Gastroesophageal sphincter (tissue), 4 donors: ENCODE data around the gene RAB23. TPM values are rescaled to one million over a fixed set of nuclear protein-coding genes. Genes with fewer than 3 reads are reported as not detected.

ENCODE experiments used
- ATAC-seq: fragments of 150-250 bp; one replicate; pipeline ENCODE4 v1.9.1; 2016; ENCODE audit warnings: mild to moderate bottlenecking, moderate library complexity
- H3K27ac ChIP-seq, 4 donors: fragments of 200-600 bp; sonication (generic) in 3 of 4; 1 replicate in 3 of 4; 2 replicates in 1 of 4; pipeline ENCODE4 v1.5.1; 2016 to 2019
- H3K27me3 ChIP-seq: fragments of 200-600 bp; sonication (generic); one replicate; pipeline ENCODE4 v1.5.1; 2019
- H3K36me3 ChIP-seq, 2 donors: fragments of 200-600 bp; sonication (generic); one replicate each; pipeline ENCODE4 v1.5.1; 2019; ENCODE audit warnings: control low read depth in 1 of 2
- H3K4me1 ChIP-seq, 3 donors: fragments of 200-600 bp; sonication (generic); 1 replicate in 2 of 3; 2 replicates in 1 of 3; pipeline ENCODE4 v1.5.1; 2016 to 2019; ENCODE audit warnings: control low read depth in 2 of 3
- H3K4me3 ChIP-seq, 2 donors: fragments of 200-600 bp; sonication (generic); one replicate each; pipeline ENCODE4 v1.5.1; 2019; ENCODE audit warnings: mild to moderate bottlenecking in 1 of 2, moderate library complexity in 1 of 2
- H3K9me3 ChIP-seq, 3 donors: fragments of 200-600 bp; sonication (generic); one replicate each; pipeline ENCODE4 v1.5.1; 2017 to 2019; ENCODE audit warnings: control low read depth in 2 of 3
- CTCF ChIP-seq, 4 experiments: fragments of 200-600 bp in 2 of 4; fragments of 450-650 bp in 2 of 4; sonication (generic) in 1 of 4; IDR thresholded peaks; one replicate each; pipeline ENCODE4 v1.5.1; 2017 to 2019; ENCODE audit warnings: antibody characterized with exemption in 4 of 4, mild to moderate bottlenecking in 2 of 4, moderate library complexity in 2 of 4
- EP300 ChIP-seq: sonication (generic); formaldehyde crosslinking; IDR thresholded peaks from one replicate; pipeline ENCODE4 v1.6.1; 2017; ENCODE audit warnings: antibody characterized with exemption, mild to moderate bottlenecking
- POLR2A ChIP-seq, 2 donors: fragments of 450-650 bp; IDR thresholded peaks; one replicate each; pipeline ENCODE4 v1.6.1; 2017; ENCODE audit warnings: antibody characterized with exemption in 2 of 2, mild to moderate bottlenecking in 2 of 2, moderate library complexity in 1 of 2
- POLR2AphosphoS5 ChIP-seq: sonication (generic); formaldehyde crosslinking; IDR thresholded peaks from one replicate; pipeline ENCODE4 v1.6.1; 2017; ENCODE audit warnings: antibody characterized with exemption
- WGBS, 2 donors: methylation state at CpG; one replicate each; pipeline ENCODE4 v1.1.5; 2018; ENCODE audit warnings: low coverage in 1 of 2; 5-methylcytosine and 5-hydroxymethylcytosine counted together
- total RNA-seq, 4 donors: library from RNA; depleted of rRNA; stranded (reverse); fragments of >200 nt; gene quantifications; one replicate each; pipeline ENCODE4 v1.1.0, GENCODE V29; 2016

RAB23 gene
- total RNA-seq, 4 donors from 2014 or later: 45.5 to 107 (median 78.1) TPM

- TF ChIP-seq CTCF (IDR thresholded peaks at IDR 0.05) (no peak), EP300 (no peak), POLR2AphosphoS5 (no peak)
- peaks cover 20 to 83% (median 26%) of the 10 kb centered on the region in 3 donors for H3K4me1 ChIP-seq
- peak; percentile 49 for ATAC-seq
- WGBS, 2 donors: 18 to 33% methylated on average over 3 of the region's 3 CpGs
- peak overlapping the region; percentile 67 to 90 (median 78) for H3K27ac ChIP-seq
- H3K9me3 ChIP-seq: no peaks in the 10 kb centered on the region
- no peak overlapping the region for H3K4me3 ChIP-seq
- no peaks in the 10 kb centered on the region for H3K27me3 ChIP-seq
- H3K36me3 ChIP-seq: no peaks in the 10 kb centered on the region
These were observed 41.0 kb upstream of the RAB23 start for GRCh38 chr6:57262901-57263694.

- H3K9me3 ChIP-seq: no peaks in the 10 kb centered on the region
- ATAC-seq: peak; percentile 83
- peaks cover 17 to 79% (median 26%) of the 10 kb centered on the region in 3 donors for H3K4me1 ChIP-seq
- no peak for TF ChIP-seq CTCF (IDR thresholded peaks at IDR 0.05)
- TF ChIP-seq POLR2AphosphoS5: peak; percentile 26
- no peak overlapping the region for H3K4me3 ChIP-seq
- H3K27me3 ChIP-seq: no peaks in the 10 kb centered on the region
- peak overlapping the region; percentile 67 to 90 (median 78) for H3K27ac ChIP-seq
- 18% methylated on average over 2 of the region's 2 CpGs; no CpG with 5 or more reads in 1 of the 2 donors for WGBS, 2 donors
- H3K36me3 ChIP-seq: no peaks in the 10 kb centered on the region
These were observed 40.4 kb upstream of the RAB23 start for GRCh38 chr6:57262488-57262887.

GRCh38 chr6:57261926-57262325 lies 39.8 kb upstream of the RAB23 start:
- Histone ChIP-seq H3K9me3 (no peaks in the 10 kb centered on the region), H3K27ac (peak overlapping the region; percentile 67 to 90 (median 78)), H3K27me3 (no peaks in the 10 kb centered on the region), H3K4me3 (no peak overlapping the region), H3K4me1 (peaks cover 16 to 79% (median 26%) of the 10 kb centered on the region in 3 donors), H3K36me3 (no peaks in the 10 kb centered on the region)
- TF ChIP-seq POLR2AphosphoS5 (peak; percentile 51), CTCF (IDR thresholded peaks at IDR 0.05) (no peak)
- peak; percentile 22 for ATAC-seq
- 9 to 24% methylated on average over 2 of the region's 2 CpGs for WGBS, 2 donors

- peaks cover 12 to 61% (median 17%) of the 10 kb centered on the region in 3 donors for H3K4me1 ChIP-seq
- no peak overlapping the region for H3K4me3 ChIP-seq
- H3K9me3 ChIP-seq: no peaks in the 10 kb centered on the region
- peak overlapping the region; percentile 78 to 100 (median 92) for H3K27ac ChIP-seq
- TF ChIP-seq CTCF (IDR thresholded peaks at IDR 0.05) (no peak), POLR2AphosphoS5 (no peak), POLR2A (IDR thresholded peaks at IDR 0.05) (no peak), EP300 (no peak)
- H3K36me3 ChIP-seq: no peaks in the 10 kb centered on the region
- 97 to 100% methylated on average over 1 to 2 of the region's 2 CpGs for WGBS, 2 donors
- H3K27me3 ChIP-seq: no peaks in the 10 kb centered on the region
- ATAC-seq: no peak
These were observed 37.0 kb upstream of the RAB23 start for GRCh38 chr6:57259064-57259463.
